Calu3 (cell line): Measurements from ENCODE around the gene STK32A. TPM values are rescaled to one million over a fixed set of nuclear protein-coding genes. Genes with fewer than 3 reads are reported as not detected.

ENCODE experiments used
- BruUV-seq: library from RNA; stranded (reverse); fragments of 400-500 nt; replicated peaks from 2 replicates; lab custom pipeline; 2021; lab: Mats Ljungman, UMichigan
- CTCF ChIA-PET: fragments of 300-600 bp; sonication (Branson Sonifier 250); formaldehyde crosslinking; loops from one replicate; lab custom pipeline; 2022; ENCODE audit warnings: antibody characterized with exemption; lab: Charles Lee
- DNase-seq: peaks from one replicate; pipeline ENCODE4 v3.0.0; 2022
- H3K27ac Mint-ChIP-seq: one replicate; pipeline ENCODE4 v1.8.0; 2022; ENCODE audit warnings: mixed read lengths; ENCODE audit not compliant: unreplicated experiment
- H3K27me3 Mint-ChIP-seq: one replicate; pipeline ENCODE4 v1.8.0; 2022; ENCODE audit warnings: mixed read lengths; ENCODE audit not compliant: unreplicated experiment
- H3K36me3 Mint-ChIP-seq: one replicate; pipeline ENCODE4 v1.8.0; 2022; ENCODE audit warnings: mild to moderate bottlenecking, moderate library complexity, mixed read lengths; ENCODE audit not compliant: insufficient read depth, unreplicated experiment
- H3K4me1 Mint-ChIP-seq: one replicate; pipeline ENCODE4 v1.8.0; 2022; ENCODE audit warnings: mild to moderate bottlenecking, low read depth, mixed read lengths; ENCODE audit not compliant: unreplicated experiment
- H3K4me3 Mint-ChIP-seq: one replicate; pipeline ENCODE4 v1.8.0; 2022; ENCODE audit warnings: mild to moderate bottlenecking, low read depth, moderate library complexity, mixed read lengths; ENCODE audit not compliant: unreplicated experiment
- H3K9me3 Mint-ChIP-seq: one replicate; pipeline ENCODE4 v1.8.0; 2022; ENCODE audit warnings: low read depth, mixed read lengths; ENCODE audit not compliant: unreplicated experiment
- CTCF ChIP-seq: fragments of 200-600 bp; IDR thresholded peaks from one replicate; pipeline ENCODE4 v1.8.0; 2022; ENCODE audit warnings: antibody characterized with exemption; ENCODE audit not compliant: unreplicated experiment
- intact Hi-C: fragments of 100-400 bp; cut with micrococcal nuclease; formaldehyde crosslinking; loops from one replicate; pipeline ENCODE4 v1.10.0; 2022; ENCODE audit not compliant: unreplicated experiment
- total RNA-seq: library from RNA; stranded (reverse); gene quantifications from 2 replicates; pipeline ENCODE4 v1.2.3, GENCODE V29; 2022

The STK32A gene
- total RNA-seq, 1 experiment from 2014 or later = 32.5 TPM

- no peak overlapping the region for H3K4me3 Mint-ChIP-seq
- H3K27ac Mint-ChIP-seq = no peak overlapping the region
- no TSS peak for BruUV-seq
- no peaks in the 10 kb centered on the region for H3K36me3 Mint-ChIP-seq
- no peak for TF ChIP-seq CTCF
- peaks cover 10% of the 10 kb centered on the region for H3K4me1 Mint-ChIP-seq
- H3K9me3 Mint-ChIP-seq = peaks cover 4% of the 10 kb centered on the region
- DNase-seq = no peak
- CTCF ChIA-PET = interaction anchor here (1.6 to 3.7 kb wide), 2 partner anchors 146 to 355 kb away, joined by 7 to 47 read pairs; no protein-coding TSS in a partner anchor
- intact Hi-C loops = loop anchor here (5.0 kb wide), 2 partner anchors 334 to 354 kb away; no protein-coding TSS in a partner anchor
- H3K27me3 Mint-ChIP-seq = no peaks in the 10 kb centered on the region
Measured at GRCh38 chr5:147223343-147223742, 11.5 kb upstream of the STK32A start.

- Mint-ChIP-seq H3K4me3 (no peak overlapping the region), H3K27me3 (no peaks in the 10 kb centered on the region), H3K36me3 (no peaks in the 10 kb centered on the region), H3K9me3 (peaks cover 4% of the 10 kb centered on the region), H3K4me1 (peaks cover 10% of the 10 kb centered on the region), H3K27ac (no peak overlapping the region)
- CTCF ChIA-PET = interaction anchor here (1.0 to 3.7 kb wide), 3 partner anchors 11 to 354 kb away, joined by 5 to 47 read pairs (median 7); partner anchors contain the start of gene STK32A
- DNase-seq = peak; percentile 75
- no TSS peak for BruUV-seq
- intact Hi-C loops = loop anchor here (1.0 to 5.0 kb wide), 3 partner anchors 145 to 353 kb away; no protein-coding TSS in a partner anchor
- TF ChIP-seq CTCF = peak; percentile 69
Measured at GRCh38 chr5:147223948-147224791, 10.7 kb upstream of the STK32A start.

GRCh38 chr5:147225938-147226337 is 8.9 kb upstream of the STK32A start:
- TF ChIP-seq CTCF = no peak
- Mint-ChIP-seq H3K27ac (no peak overlapping the region), H3K36me3 (no peaks in the 10 kb centered on the region), H3K4me3 (no peak overlapping the region), H3K9me3 (peaks cover 4% of the 10 kb centered on the region), H3K4me1 (peaks cover 10% of the 10 kb centered on the region), H3K27me3 (no peaks in the 10 kb centered on the region)
- intact Hi-C loops = no loop called here
- CTCF ChIA-PET = interaction anchor here (3.7 kb wide), 1 partner anchor 143 kb away, joined by 47 read pairs; no protein-coding TSS in a partner anchor
- no peak for DNase-seq
- no TSS peak for BruUV-seq

GRCh38 chr5:147226512-147226911 is 8.3 kb upstream of the STK32A start:
- Mint-ChIP-seq H3K4me3 (no peak overlapping the region), H3K36me3 (no peaks in the 10 kb centered on the region), H3K27me3 (no peaks in the 10 kb centered on the region), H3K27ac (no peak overlapping the region), H3K4me1 (peaks cover 10% of the 10 kb centered on the region), H3K9me3 (peaks cover 4% of the 10 kb centered on the region)
- BruUV-seq = no TSS peak
- intact Hi-C loops = no loop called here
- TF ChIP-seq CTCF = no peak
- DNase-seq = no peak
- CTCF ChIA-PET = interaction anchor here (3.7 kb wide), 1 partner anchor 143 kb away, joined by 47 read pairs; no protein-coding TSS in a partner anchor
